A673 (cell line): ENCODE data around the gene ERVFRD-1.

Experiments used
- CTCF ChIP-seq: fragments of 300-800, 200-600 bp; sonication (generic); conservative IDR thresholded peaks from 2 replicates; pipeline ENCODE4 v1.5.1; 2017; ENCODE audit warnings: low read depth, mild to moderate bottlenecking, antibody characterized with exemption, low read length, moderate library complexity, mixed read lengths
- EZH2 ChIP-seq: fragments of 200-600 bp; sonication (generic); IDR thresholded peaks from 2 replicates; pipeline ENCODE4 v1.6.1; 2017; ENCODE audit warnings: borderline replicate concordance, low read depth, mild to moderate bottlenecking, mixed read lengths, antibody characterized with exemption, low read length; ENCODE audit not compliant: poor library complexity, severe bottlenecking

- TF ChIP-seq CTCF (no peak), EZH2 (no peak)
Measured at GRCh38 chr6:11139051-11139960, 27.8 kb upstream of the ERVFRD-1 start.
